Glutamatergic neuron (in vitro differentiated cells): ENCODE measurements around the gene EYS. TPM values are rescaled to one million over a fixed set of nuclear protein-coding genes. Genes with fewer than 3 reads are reported as not detected.

Experiments
- DNase-seq: peaks from one replicate; pipeline ENCODE4 v3.0.0; 2022
- H3K27ac Mint-ChIP-seq: one replicate; pipeline ENCODE4 v1.8.0; 2020; ENCODE audit warnings: mild to moderate bottlenecking, mixed read lengths, inconsistent platforms; ENCODE audit not compliant: unreplicated experiment
- H3K27me3 Mint-ChIP-seq: one replicate; pipeline ENCODE4 v1.8.0; 2020; ENCODE audit warnings: mild to moderate bottlenecking, moderate library complexity, mixed read lengths, inconsistent platforms; ENCODE audit not compliant: unreplicated experiment
- H3K36me3 Mint-ChIP-seq: one replicate; pipeline ENCODE4 v1.8.0; 2020; ENCODE audit warnings: mild to moderate bottlenecking, mixed read lengths, inconsistent platforms; ENCODE audit not compliant: unreplicated experiment
- H3K4me1 Mint-ChIP-seq: one replicate; pipeline ENCODE4 v1.8.0; 2020; ENCODE audit warnings: mild to moderate bottlenecking, low read depth, mixed read lengths, inconsistent platforms; ENCODE audit not compliant: unreplicated experiment
- H3K4me3 Mint-ChIP-seq: one replicate; pipeline ENCODE4 v1.8.0; 2020; ENCODE audit warnings: mild to moderate bottlenecking, mixed read lengths, inconsistent platforms; ENCODE audit not compliant: unreplicated experiment
- H3K9me3 Mint-ChIP-seq: one replicate; pipeline ENCODE4 v1.8.0; 2020; ENCODE audit warnings: mild to moderate bottlenecking, moderate library complexity, mixed read lengths, inconsistent platforms; ENCODE audit not compliant: unreplicated experiment
- CTCF ChIP-seq: fragments of 200-600 bp; sonication (generic); IDR thresholded peaks from one replicate; pipeline ENCODE4 v1.5.0; 2021; ENCODE audit not compliant: partially characterized antibody, unreplicated experiment
- long read RNA-seq: library from polyadenylated mRNA; unstranded; transcript quantifications from one replicate; pipeline ENCODE4 v2.0.0, GENCODE V29; 2020; ENCODE audit not compliant: unreplicated experiment
- total RNA-seq: library from RNA; stranded (reverse); fragmentation: NEBNext Ultra II Directional; extraction: Animal tissue kit (Norgen Biotek cat#: 25700); gene quantifications from one replicate; pipeline ENCODE4 v1.2.1, GENCODE V29; 2021; ENCODE audit not compliant: unreplicated experiment

The EYS gene
- total RNA-seq, result 13.2 TPM
- long read RNA-seq, partial matches to known transcripts, result 0 of 5 reads
- long read RNA-seq, other reads (novel, unspliced or antisense), result 4 of 5 reads

DNA sequence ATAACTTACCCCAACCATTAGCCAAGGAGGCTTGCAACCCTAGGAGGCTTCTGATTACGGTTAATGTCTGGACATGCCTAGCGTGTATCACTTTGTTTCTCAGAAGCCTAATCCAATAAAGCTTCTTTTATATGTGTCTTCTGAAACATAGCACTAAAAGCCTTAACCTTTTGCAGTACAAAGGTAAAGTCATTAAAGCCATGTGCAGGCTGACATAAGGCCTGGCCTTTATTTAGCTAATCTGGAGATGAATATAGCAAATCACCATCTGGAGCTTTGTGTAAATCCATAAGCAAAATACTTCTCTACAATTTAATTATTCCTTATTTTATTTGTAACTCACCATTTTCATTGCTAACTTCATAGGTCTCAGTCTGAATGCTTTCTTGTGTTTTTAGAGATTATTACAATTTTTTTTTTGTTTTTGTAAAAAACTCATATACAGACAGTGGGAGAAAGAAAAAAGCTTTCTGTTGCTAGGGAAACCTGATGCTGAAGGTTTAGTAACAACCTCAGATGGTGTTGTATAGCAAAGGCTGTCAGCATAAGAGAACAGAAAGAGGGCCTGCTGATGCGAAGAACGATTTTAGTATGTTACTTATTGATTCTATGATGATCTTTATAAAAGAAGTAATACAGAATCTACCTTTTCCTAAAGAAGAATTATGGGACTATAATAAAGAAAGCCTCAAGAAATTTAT is at the start of gene EYS:
Gene EYS, minus strand, starts transcription at position 101 of the 701 bp plus-strand sequence. CDS start 211,816 bp downstream, outside the sequence.
- Mint-ChIP-seq H3K4me1 (peaks cover 14% of the 10 kb centered on the region), H3K4me3 (peak within 1 kb of the TSS; percentile 64), H3K27me3 (peaks cover 2% of the 10 kb centered on the region), H3K27ac (peak within 1 kb of the TSS; percentile 98), H3K9me3 (peaks cover 4% of the 10 kb centered on the region), H3K36me3 (no peaks in the 10 kb centered on the region)
- DNase-seq, result no peak
- TF ChIP-seq CTCF, result no peak

- Mint-ChIP-seq H3K9me3 (no peaks in the 10 kb centered on the region), H3K4me3 (no peak overlapping the region), H3K36me3 (no peaks in the 10 kb centered on the region), H3K27me3 (peaks cover 2% of the 10 kb centered on the region), H3K27ac (no peak overlapping the region), H3K4me1 (no peaks in the 10 kb centered on the region)
- TF ChIP-seq CTCF, result no peak
- DNase-seq, result no peak
These were observed 39.3 kb upstream of the EYS start for GRCh38 chr6:65746302-65746701.

DNA sequence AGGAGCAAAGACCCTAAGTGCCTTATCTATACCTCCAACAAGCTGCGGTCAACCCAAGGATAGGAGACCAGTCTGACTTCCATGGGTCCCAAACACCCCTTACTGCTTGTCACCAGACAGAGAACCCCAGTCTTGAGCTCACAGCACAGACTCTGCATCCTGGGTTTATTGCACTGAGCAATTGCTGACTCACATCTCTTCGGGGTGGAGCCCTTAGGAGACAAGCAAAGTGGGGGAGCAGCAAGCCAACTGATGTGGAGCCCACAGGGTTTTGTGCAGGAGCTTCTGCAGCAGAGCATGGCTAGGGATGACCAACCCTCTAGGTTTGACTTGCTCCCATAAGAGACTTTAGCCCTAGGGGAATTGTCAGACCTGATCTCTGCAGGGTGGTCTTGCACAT is 38.6 kb upstream of the EYS start:
- no peaks in the 10 kb centered on the region for H3K4me1 Mint-ChIP-seq
- no peak overlapping the region for H3K27ac Mint-ChIP-seq
- no peak for TF ChIP-seq CTCF
- peaks cover 2% of the 10 kb centered on the region for H3K27me3 Mint-ChIP-seq
- H3K9me3 Mint-ChIP-seq, result no peaks in the 10 kb centered on the region
- H3K36me3 Mint-ChIP-seq, result no peaks in the 10 kb centered on the region
- no peak overlapping the region for H3K4me3 Mint-ChIP-seq
- no peak for DNase-seq

DNA sequence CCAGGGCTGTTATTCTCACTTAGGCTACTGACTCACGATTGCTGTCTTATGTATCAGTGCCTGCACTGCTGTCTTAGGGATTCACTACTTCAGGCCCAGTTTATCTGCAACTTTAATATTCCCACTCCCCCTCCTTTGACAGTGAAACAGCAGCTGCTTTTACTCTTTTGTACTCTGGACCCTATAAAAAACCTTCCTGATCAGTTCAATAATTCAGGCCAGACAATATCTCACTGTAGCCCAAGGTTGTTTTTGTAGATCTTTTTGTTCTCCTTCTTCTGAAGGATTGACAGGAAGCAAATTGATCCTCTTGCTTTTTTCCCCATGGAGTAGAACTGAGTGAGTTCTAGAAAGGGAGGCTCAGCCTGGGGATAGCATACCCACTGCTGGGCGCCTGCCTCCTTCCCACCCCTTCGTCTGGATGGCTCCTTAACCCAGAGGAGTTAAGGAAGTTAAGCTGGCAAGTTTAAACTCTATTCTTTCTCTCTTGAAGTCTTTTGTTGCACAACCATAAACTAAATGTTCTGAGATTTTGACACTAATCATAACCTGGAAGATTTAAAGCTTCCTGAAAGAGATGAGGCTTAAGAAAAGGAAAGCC is 22.0 kb upstream of the EYS start:
- Mint-ChIP-seq H3K27ac (no peak overlapping the region), H3K4me3 (no peak overlapping the region), H3K4me1 (no peaks in the 10 kb centered on the region), H3K36me3 (no peaks in the 10 kb centered on the region), H3K27me3 (no peaks in the 10 kb centered on the region), H3K9me3 (no peaks in the 10 kb centered on the region)
- DNase-seq, result no peak
- TF ChIP-seq CTCF, result no peak

DNA sequence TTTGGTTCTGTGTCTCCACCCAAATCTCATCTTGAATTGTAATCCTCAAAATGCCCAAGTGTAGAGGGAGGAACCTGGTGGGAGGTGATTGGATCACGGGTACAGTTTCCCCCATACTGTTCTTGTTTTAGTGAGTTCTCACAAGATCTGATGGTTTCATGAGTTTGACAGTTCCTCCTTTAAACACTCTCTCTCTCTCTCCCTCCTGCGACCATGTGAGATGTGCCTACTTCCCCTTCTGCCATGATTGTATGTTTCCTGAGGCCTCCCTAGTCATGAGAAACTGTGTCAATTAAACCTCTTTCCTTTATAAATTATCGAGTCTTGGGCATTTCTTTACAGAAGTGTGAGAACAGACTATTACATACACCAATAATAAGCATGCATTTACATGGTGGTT is 12.1 kb upstream of the EYS start:
- H3K27ac Mint-ChIP-seq, result no peak overlapping the region
- no peak for TF ChIP-seq CTCF
- H3K9me3 Mint-ChIP-seq, result no peaks in the 10 kb centered on the region
- no peaks in the 10 kb centered on the region for H3K4me1 Mint-ChIP-seq
- no peak overlapping the region for H3K4me3 Mint-ChIP-seq
- no peaks in the 10 kb centered on the region for H3K27me3 Mint-ChIP-seq
- DNase-seq, result no peak
- no peaks in the 10 kb centered on the region for H3K36me3 Mint-ChIP-seq
